Measurements from ENCODE around the gene TOR1A. TPM values are rescaled to one million over a fixed set of nuclear protein-coding genes. Genes with fewer than 3 reads are reported as not detected.

Gene TOR1A
- total RNA-seq, 1 donor from 2014 or later = 45.3 TPM

DNA sequence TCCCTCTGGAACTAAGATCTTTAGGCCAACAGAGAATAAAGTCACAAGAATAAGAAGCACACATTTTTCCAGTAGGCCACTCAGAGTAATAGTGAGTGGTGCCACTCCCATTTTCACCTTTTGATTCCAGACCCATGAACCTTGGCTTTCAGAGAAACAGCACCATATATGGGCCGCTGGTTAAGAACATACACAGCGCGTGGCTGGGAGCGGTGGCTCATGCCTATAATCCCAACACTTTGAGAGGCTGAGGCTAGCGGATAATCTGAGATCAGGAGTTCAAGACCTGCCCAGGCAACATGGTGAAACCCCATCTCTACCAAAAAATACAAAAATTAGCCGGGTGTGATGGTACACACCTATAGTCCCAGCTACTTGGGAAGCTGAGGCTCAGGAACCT is 55.5 kb downstream of the TOR1A start:
- no peak for TF ChIP-seq CTCF (IDR thresholded peaks at IDR 0.05)

DNA sequence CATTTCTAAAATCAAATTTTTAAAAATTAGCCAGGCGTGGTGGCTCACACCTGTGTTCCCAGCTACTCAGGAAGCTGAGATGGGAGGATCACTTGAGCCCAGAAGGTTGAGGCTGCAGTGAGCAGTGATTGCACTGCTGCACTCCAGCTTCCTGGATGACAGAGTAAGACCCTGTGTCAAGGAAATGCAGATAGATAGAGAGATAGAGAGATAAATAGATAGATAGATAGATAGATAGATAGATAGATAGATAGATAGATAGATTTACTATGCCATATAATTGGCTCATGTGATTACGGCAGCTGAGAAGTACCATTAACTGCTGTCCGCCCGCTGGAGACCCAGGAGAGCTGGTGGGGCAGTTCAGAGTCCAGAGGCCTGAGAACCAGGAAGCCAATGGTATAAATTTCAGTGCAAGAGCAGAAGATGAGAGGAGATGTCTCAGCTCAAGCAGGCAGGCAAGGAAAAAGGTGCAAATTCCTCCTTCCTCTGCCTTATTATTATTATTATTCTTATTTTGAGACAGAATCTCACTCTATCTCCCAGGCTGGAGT is 58.1 kb downstream of the TOR1A start:
- H3K36me3 Mint-ChIP-seq (ENCODE audit: low read depth) = no peaks in the 10 kb centered on the region
- DNase-seq (ENCODE audit: low spot score) = no peak
- H3K27ac Mint-ChIP-seq (ENCODE audit: unreplicated experiment) = no peak overlapping the region
- no peak for TF ChIP-seq CTCF (IDR thresholded peaks at IDR 0.05)
- H3K4me3 Mint-ChIP-seq (ENCODE audit: unreplicated experiment) = no peak overlapping the region
- peaks cover 14% of the 10 kb centered on the region for H3K4me1 Mint-ChIP-seq (ENCODE audit: low read depth)
- no peaks in the 10 kb centered on the region for H3K9me3 Mint-ChIP-seq (ENCODE audit: low read depth)
- no peaks in the 10 kb centered on the region for H3K27me3 Mint-ChIP-seq (ENCODE audit: low read depth)

More for the DNA sequence above, 55.5 kb downstream of the TOR1A start:
- no peak for DNase-seq (ENCODE audit: low spot score)
- Mint-ChIP-seq H3K4me1 (ENCODE audit: low read depth) (no peaks in the 10 kb centered on the region), H3K36me3 (ENCODE audit: low read depth) (no peaks in the 10 kb centered on the region), H3K27ac (ENCODE audit: unreplicated experiment) (no peak overlapping the region), H3K4me3 (ENCODE audit: unreplicated experiment) (no peak overlapping the region), H3K27me3 (ENCODE audit: low read depth) (no peaks in the 10 kb centered on the region), H3K9me3 (ENCODE audit: low read depth) (no peaks in the 10 kb centered on the region)

DNA sequence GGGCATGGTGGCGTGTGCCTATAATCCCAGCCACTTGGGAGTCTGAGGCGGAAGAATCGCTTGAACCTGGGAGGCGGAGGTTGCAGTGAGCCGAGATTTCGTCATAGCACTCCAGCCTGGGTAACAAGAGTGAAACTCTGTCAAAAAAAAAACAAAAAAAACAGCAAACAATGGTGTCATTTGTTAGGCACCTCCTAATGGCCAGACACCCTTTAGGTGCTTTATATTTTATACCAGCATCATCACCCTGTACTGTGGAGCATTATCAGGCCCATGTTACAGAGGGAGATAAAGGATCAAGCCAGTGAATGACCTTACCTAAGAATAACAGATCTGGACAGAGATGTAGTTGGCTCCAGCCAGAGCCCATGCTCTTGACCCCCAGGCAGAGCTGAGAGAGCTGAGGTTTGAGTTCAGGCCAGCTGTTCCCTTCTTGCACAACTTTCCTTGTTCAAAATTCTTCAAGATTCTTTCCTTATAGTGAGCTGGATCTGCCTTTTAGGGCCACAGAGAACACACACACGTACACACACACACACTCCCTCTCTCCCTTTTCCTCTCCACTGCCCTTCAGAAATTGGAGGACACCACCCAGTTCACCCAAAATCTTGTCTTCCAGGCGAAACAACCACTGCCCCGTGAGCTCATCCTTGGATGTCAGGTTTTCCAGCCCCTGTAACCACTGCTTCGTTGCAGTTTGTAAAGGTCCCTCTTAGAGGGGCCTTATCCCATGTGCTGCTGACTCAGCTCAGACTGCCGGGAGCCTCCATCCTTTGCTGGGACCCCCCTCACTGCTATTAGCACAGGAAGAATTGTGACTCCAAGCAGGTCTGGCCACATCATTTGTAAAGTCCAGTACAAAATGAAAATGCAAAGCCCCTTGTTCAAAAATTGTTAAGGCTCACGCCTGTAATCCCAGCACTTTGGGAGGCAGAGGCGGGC is 60.7 kb downstream of the TOR1A start:
- no peak overlapping the region for H3K27ac Mint-ChIP-seq (ENCODE audit: unreplicated experiment)
- H3K4me3 Mint-ChIP-seq (ENCODE audit: unreplicated experiment) = no peak overlapping the region
- H3K9me3 Mint-ChIP-seq (ENCODE audit: low read depth) = no peaks in the 10 kb centered on the region
- no peaks in the 10 kb centered on the region for H3K36me3 Mint-ChIP-seq (ENCODE audit: low read depth)
- no peak for TF ChIP-seq CTCF (IDR thresholded peaks at IDR 0.05)
- no peak for DNase-seq (ENCODE audit: low spot score)
- peaks cover 14% of the 10 kb centered on the region for H3K4me1 Mint-ChIP-seq (ENCODE audit: low read depth)
- H3K27me3 Mint-ChIP-seq (ENCODE audit: low read depth) = peaks cover under 1% of the 10 kb centered on the region

Small RNA genes within 50 kb of the gene (microRNA-seq; reads per million reads assigned to microRNA genes)
- gene MIR6855 (ENCODE audit: borderline number of aligned reads) = not detected

Other genes with a start within 250 kb of the TOR1A start
- 0.30 to 0.39 TPM (median 0.38 TPM) in 3 replicates for gene C9orf50, start 203.0 kb downstream of the TOR1A start, total RNA-seq
- 32.6 to 37.4 TPM (median 34.4 TPM) in 3 replicates for gene NTMT1, start 198.0 kb downstream of the TOR1A start, total RNA-seq
- gene ASB6, start 182.0 kb downstream of the TOR1A start, total RNA-seq = 17.4 to 18.1 TPM (median 17.7 TPM) in 3 replicates
- 4.9 to 5.7 TPM (median 5.0 TPM) in 3 replicates for gene PRRX2, start 158.5 kb downstream of the TOR1A start, total RNA-seq
- gene PTGES, start 71.1 kb downstream of the TOR1A start, total RNA-seq = 0.95 to 3.3 TPM (median 1.3 TPM) in 3 replicates
- gene TOR1B, start 21.0 kb downstream of the TOR1A start, total RNA-seq = 39.4 to 44.2 TPM (median 39.8 TPM) in 3 replicates
- gene C9orf78, start 11.1 kb upstream of the TOR1A start, total RNA-seq = 37.3 to 45.7 TPM (median 37.7 TPM) in 3 replicates
- gene USP20, start 11.3 kb upstream of the TOR1A start, total RNA-seq = 21.3 to 29.6 TPM (median 23.9 TPM) in 3 replicates
- gene FNBP1, start 219.1 kb upstream of the TOR1A start, total RNA-seq = 49.4 to 61.2 TPM (median 58.7 TPM) in 3 replicates
- 67.0 to 74.6 TPM (median 70.7 TPM) in 3 replicates for gene GPR107, start 229.8 kb upstream of the TOR1A start, total RNA-seq